Astrocyte (in vitro differentiated cells and primary cell): Measurements from ENCODE around the gene GYG2. TPM values are rescaled to one million over a fixed set of nuclear protein-coding genes. Genes with fewer than 3 reads are reported as not detected.

Experiments
- DNase-seq: peaks from one replicate; pipeline ENCODE4 v3.0.0-alpha.2; 2010; ENCODE audit warnings: low read depth
- FAIRE-seq: peaks from 2 replicates; lab custom pipeline; 2011; peaks lifted over from hg19 to GRCh38; lab: Jason Lieb, UNC
- H2AFZ ChIP-seq: 2 replicates; pipeline ENCODE4 v1.6.0; 2012; ENCODE audit warnings: low read depth, low read length, inconsistent platforms
- H3K27ac ChIP-seq: 2 replicates; pipeline ENCODE4 v1.5.1; 2011; ENCODE audit warnings: low read depth, low read length, inconsistent platforms
- H3K27me3 ChIP-seq: 2 replicates; pipeline ENCODE4 v1.6.0; 2011; ENCODE audit warnings: low read length, inconsistent platforms; ENCODE audit not compliant: insufficient read depth
- H3K36me3 ChIP-seq: 2 replicates; pipeline ENCODE4 v1.5.1; 2011; ENCODE audit warnings: low read length, inconsistent platforms; ENCODE audit not compliant: insufficient read depth
- H3K4me1 ChIP-seq: 2 replicates; pipeline ENCODE4 v1.5.1; 2011; ENCODE audit warnings: low read length, inconsistent platforms; ENCODE audit not compliant: insufficient read depth
- H3K4me2 ChIP-seq: 2 replicates; pipeline ENCODE4 v1.6.0; 2012; ENCODE audit warnings: low read length, inconsistent platforms
- H3K4me3 ChIP-seq: 2 replicates; pipeline ENCODE4 v1.5.1; 2011; ENCODE audit warnings: low read depth, mild to moderate bottlenecking, low read length, inconsistent platforms; ENCODE audit not compliant: insufficient read depth
- H3K79me2 ChIP-seq: 2 replicates; pipeline ENCODE4 v1.6.0; 2012; ENCODE audit warnings: mild to moderate bottlenecking, low read length, inconsistent platforms; ENCODE audit not compliant: insufficient read depth
- H3K9ac ChIP-seq: 2 replicates; pipeline ENCODE4 v1.6.0; 2012; ENCODE audit warnings: mild to moderate bottlenecking, low read length, inconsistent platforms
- H3K9me3 ChIP-seq: 2 replicates; pipeline ENCODE4 v1.5.1; 2012; ENCODE audit warnings: low read depth, mild to moderate bottlenecking, low read length, inconsistent platforms; ENCODE audit not compliant: insufficient read depth
- H4K20me1 ChIP-seq: 2 replicates; pipeline ENCODE4 v1.6.0; 2012; ENCODE audit warnings: low read length, inconsistent platforms; ENCODE audit not compliant: insufficient read depth
- H3K27ac Mint-ChIP-seq: one replicate; pipeline ENCODE4 v1.8.0; 2021; ENCODE audit warnings: mild to moderate bottlenecking, mixed read lengths; ENCODE audit not compliant: unreplicated experiment
- H3K27me3 Mint-ChIP-seq: one replicate; pipeline ENCODE4 v1.8.0; 2021; ENCODE audit warnings: low read depth, mixed read lengths; ENCODE audit not compliant: unreplicated experiment
- H3K36me3 Mint-ChIP-seq: one replicate; pipeline ENCODE4 v1.8.0; 2021; ENCODE audit warnings: low read depth, mixed read lengths; ENCODE audit not compliant: unreplicated experiment
- H3K4me1 Mint-ChIP-seq: one replicate; pipeline ENCODE4 v1.8.0; 2021; ENCODE audit warnings: low read depth, mixed read lengths; ENCODE audit not compliant: unreplicated experiment
- H3K4me3 Mint-ChIP-seq: one replicate; pipeline ENCODE4 v1.8.0; 2021; ENCODE audit warnings: mild to moderate bottlenecking, moderate library complexity, mixed read lengths; ENCODE audit not compliant: unreplicated experiment
- H3K9me3 Mint-ChIP-seq: one replicate; pipeline ENCODE4 v1.8.0; 2021; ENCODE audit warnings: mild to moderate bottlenecking, mixed read lengths; ENCODE audit not compliant: unreplicated experiment
- EZH2 ChIP-seq: IDR thresholded peaks from 2 replicates; pipeline ENCODE4 v1.6.1; 2012; ENCODE audit warnings: mild to moderate bottlenecking, low read length, inconsistent platforms; ENCODE audit not compliant: insufficient read depth
- total RNA-seq: library from RNA; stranded (reverse); gene quantifications from 2 replicates; pipeline ENCODE4 v1.2.1, GENCODE V29; 2021
- TF ChIP-seq, protein P1 (sequence below): IDR thresholded peaks from 2 replicates; pipeline ENCODE4 v1.5.1; 2011; ENCODE audit warnings: low read depth, mild to moderate bottlenecking, inconsistent platforms, low read length, moderate library complexity; ENCODE audit not compliant: insufficient read depth

GYG2 gene
- total RNA-seq, 1 donor from 2014 or later: 15.5 TPM

DNA sequence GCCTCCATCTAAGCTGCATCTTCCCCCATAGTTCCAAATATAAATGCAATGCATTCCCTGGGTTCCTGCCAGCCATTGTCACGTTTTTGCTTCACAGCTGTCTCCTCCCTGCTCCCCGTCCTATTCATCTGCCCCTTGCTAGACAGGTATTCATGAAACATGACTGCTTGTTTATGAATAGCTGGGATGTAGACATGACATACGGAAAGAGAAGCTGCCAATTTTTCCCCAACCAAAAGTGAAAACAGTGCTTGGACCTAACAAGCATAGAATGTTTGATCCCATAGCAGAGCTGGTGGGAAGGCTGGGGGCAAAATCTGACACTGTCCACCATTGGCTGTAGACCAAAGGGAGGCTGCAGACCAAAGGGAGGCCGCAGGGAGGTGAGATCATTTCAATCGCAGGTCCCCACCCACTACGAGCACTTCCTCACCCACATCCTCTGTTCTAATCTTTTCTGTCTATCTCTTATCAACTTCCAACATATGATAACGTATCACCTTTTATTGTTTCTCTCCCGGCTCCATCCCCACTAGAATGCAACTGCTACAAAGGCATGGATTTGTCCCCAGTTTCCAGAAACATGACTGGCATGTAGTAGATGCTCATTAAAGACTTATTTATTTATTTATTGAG, 8.5 kb upstream of the GYG2 start:
- no peak for TF ChIP-seq EZH2
- TF ChIP-seq, protein P1, sequence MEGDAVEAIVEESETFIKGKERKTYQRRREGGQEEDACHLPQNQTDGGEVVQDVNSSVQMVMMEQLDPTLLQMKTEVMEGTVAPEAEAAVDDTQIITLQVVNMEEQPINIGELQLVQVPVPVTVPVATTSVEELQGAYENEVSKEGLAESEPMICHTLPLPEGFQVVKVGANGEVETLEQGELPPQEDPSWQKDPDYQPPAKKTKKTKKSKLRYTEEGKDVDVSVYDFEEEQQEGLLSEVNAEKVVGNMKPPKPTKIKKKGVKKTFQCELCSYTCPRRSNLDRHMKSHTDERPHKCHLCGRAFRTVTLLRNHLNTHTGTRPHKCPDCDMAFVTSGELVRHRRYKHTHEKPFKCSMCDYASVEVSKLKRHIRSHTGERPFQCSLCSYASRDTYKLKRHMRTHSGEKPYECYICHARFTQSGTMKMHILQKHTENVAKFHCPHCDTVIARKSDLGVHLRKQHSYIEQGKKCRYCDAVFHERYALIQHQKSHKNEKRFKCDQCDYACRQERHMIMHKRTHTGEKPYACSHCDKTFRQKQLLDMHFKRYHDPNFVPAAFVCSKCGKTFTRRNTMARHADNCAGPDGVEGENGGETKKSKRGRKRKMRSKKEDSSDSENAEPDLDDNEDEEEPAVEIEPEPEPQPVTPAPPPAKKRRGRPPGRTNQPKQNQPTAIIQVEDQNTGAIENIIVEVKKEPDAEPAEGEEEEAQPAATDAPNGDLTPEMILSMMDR: no peak
- FAIRE-seq: peak; percentile 59

DNA sequence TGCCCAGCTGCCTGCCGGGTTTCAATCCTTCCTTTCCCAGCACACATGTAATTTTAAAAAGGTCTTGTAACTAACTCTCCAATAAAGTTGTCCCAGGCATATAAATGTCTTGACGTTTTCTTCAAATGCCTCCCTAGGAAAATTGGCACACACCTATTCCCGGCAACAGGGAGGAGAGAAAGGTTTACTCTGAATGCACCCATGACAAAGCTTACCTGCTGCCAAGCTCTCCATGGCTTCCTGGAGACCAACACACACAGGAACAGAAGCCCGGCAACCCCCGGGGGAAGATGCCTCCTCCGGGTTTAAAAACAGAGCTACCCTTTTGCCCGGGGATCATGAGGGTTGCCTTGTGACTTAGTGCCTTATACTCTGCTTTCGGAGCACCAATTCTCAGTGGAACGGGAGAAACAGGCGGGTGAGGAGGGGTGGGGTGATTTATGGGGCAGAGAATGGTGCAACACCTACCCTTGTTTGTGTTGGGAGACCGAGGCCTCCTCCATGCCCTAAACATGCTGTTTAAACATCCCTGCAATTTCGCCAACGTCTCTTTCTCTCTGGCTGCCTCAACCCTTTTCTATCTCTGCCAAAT, 4.8 kb upstream of the GYG2 start:
- H3K4me1 Mint-ChIP-seq: no peaks in the 10 kb centered on the region
- Histone ChIP-seq H3K4me1 (no peaks in the 10 kb centered on the region), H3K9ac (no peak overlapping the region), H3K4me3 (no peak overlapping the region), H3K9me3 (no peaks in the 10 kb centered on the region), H4K20me1 (no peaks in the 10 kb centered on the region), H3K79me2 (no peaks in the 10 kb centered on the region), H3K36me3 (no peaks in the 10 kb centered on the region), H3K27ac (no peak overlapping the region), H3K27me3 (peaks cover 9% of the 10 kb centered on the region), H2AFZ (no peak overlapping the region), H3K4me2 (no peak overlapping the region)
- no peaks in the 10 kb centered on the region for H3K36me3 Mint-ChIP-seq
- H3K4me3 Mint-ChIP-seq: no peak overlapping the region
- no peak for FAIRE-seq
- H3K27me3 Mint-ChIP-seq: no peaks in the 10 kb centered on the region
- DNase-seq: no peak
- no peaks in the 10 kb centered on the region for H3K9me3 Mint-ChIP-seq
- TF ChIP-seq EZH2: no peak
- TF ChIP-seq, protein P1: no peak
- H3K27ac Mint-ChIP-seq: no peak overlapping the region

More for the DNA sequence above, 8.5 kb upstream of the GYG2 start:
- Mint-ChIP-seq H3K27me3 (no peaks in the 10 kb centered on the region), H3K4me3 (no peak overlapping the region), H3K9me3 (no peaks in the 10 kb centered on the region), H3K4me1 (no peaks in the 10 kb centered on the region), H3K27ac (no peak overlapping the region), H3K36me3 (no peaks in the 10 kb centered on the region)
- Histone ChIP-seq H3K27me3 (no peaks in the 10 kb centered on the region), H3K9ac (no peak overlapping the region), H3K36me3 (no peaks in the 10 kb centered on the region), H3K4me1 (no peaks in the 10 kb centered on the region), H3K27ac (no peak overlapping the region), H3K9me3 (no peaks in the 10 kb centered on the region), H2AFZ (no peak overlapping the region), H3K79me2 (no peaks in the 10 kb centered on the region), H3K4me2 (no peak overlapping the region), H3K4me3 (no peak overlapping the region), H4K20me1 (no peaks in the 10 kb centered on the region)
- DNase-seq: no peak

DNA sequence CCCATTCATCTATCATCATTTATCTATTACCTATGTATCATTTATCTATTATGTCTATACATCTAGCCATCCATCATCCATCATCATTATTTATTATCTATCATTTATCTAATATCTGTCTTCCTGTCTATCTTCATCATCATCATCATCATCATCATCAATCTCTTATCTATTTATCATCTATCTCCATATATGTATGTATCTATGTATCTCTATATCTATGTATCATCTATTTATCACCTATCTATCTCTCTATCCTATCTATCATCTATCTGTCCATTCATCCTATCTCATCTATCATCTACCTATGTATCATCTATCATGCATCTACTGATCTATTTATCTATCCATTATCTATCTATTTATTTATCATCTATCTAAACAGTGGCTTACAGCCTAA, 3.8 kb upstream of the GYG2 start:
- no peak overlapping the region for H3K4me3 Mint-ChIP-seq
- Histone ChIP-seq H3K36me3 (no peaks in the 10 kb centered on the region), H2AFZ (no peak overlapping the region), H3K27ac (no peak overlapping the region), H3K9me3 (no peaks in the 10 kb centered on the region), H3K27me3 (peaks cover 9% of the 10 kb centered on the region), H4K20me1 (no peaks in the 10 kb centered on the region), H3K4me1 (no peaks in the 10 kb centered on the region), H3K79me2 (no peaks in the 10 kb centered on the region), H3K9ac (no peak overlapping the region), H3K4me3 (no peak overlapping the region), H3K4me2 (no peak overlapping the region)
- DNase-seq (no peak), FAIRE-seq (no peak)
- TF ChIP-seq, protein P1: no peak
- no peaks in the 10 kb centered on the region for H3K36me3 Mint-ChIP-seq
- H3K4me1 Mint-ChIP-seq: no peaks in the 10 kb centered on the region
- H3K27me3 Mint-ChIP-seq: no peaks in the 10 kb centered on the region
- H3K9me3 Mint-ChIP-seq: no peaks in the 10 kb centered on the region
- H3K27ac Mint-ChIP-seq: no peak overlapping the region
